Middle frontal gyrus (tissue), 1 donor: Measurements from ENCODE around the gene ETDB.
A peak's percentile ranks its signal among the peaks of the same experiment; 100 is the strongest.
"Not testable (repeated sequence)": the region's sequence is repeated elsewhere in the genome, so short reads cannot be mapped to it uniquely, and the experiment has no call there.

Source experiments
- DNase-seq: peaks from one replicate; pipeline ENCODE4 v3.0.0-alpha.2; 2015; ENCODE audit warnings: low spot score; ENCODE audit errors: extremely low spot score

The ETDB gene

GRCh38 chrX:135120056-135120576 is at the start of gene ETDB:
Gene ETDB, minus strand, starts transcription at chrX:135120526. Its CDS starts 1,265 bp downstream, at chrX:135119261.
- not testable (repeated sequence) for DNase-seq

GRCh38 chrX:135169534-135169933 is 49.2 kb upstream of the ETDB start:
- not testable (repeated sequence) for DNase-seq

GRCh38 chrX:135168486-135168885 is 48.2 kb upstream of the ETDB start:
- DNase-seq: no peak

GRCh38 chrX:135154688-135155087 is 34.4 kb upstream of the ETDB start:
- DNase-seq: not testable (repeated sequence)

GRCh38 chrX:135126145-135126544 is 5.8 kb upstream of the ETDB start:
- DNase-seq: not testable (repeated sequence)

- DNase-seq: not testable (repeated sequence)
Measured at GRCh38 chrX:135116064-135116463, 4.3 kb downstream of the ETDB start.

GRCh38 chrX:135114392-135114791 is 5.9 kb downstream of the ETDB start:
- DNase-seq: no peak

GRCh38 chrX:135112743-135113142 is 7.6 kb downstream of the ETDB start:
- no peak for DNase-seq

- no peak for DNase-seq
Measured at GRCh38 chrX:135112096-135112729, 8.1 kb downstream of the ETDB start.

- DNase-seq: no peak
Measured at GRCh38 chrX:135109554-135109953, 10.8 kb downstream of the ETDB start.

- DNase-seq: no peak
Measured at GRCh38 chrX:135099493-135099783, 20.9 kb downstream of the ETDB start.

- not testable (repeated sequence) for DNase-seq
Measured at GRCh38 chrX:135097196-135097744, 23.1 kb downstream of the ETDB start.

GRCh38 chrX:135095715-135096114 is 24.6 kb downstream of the ETDB start:
- no peak for DNase-seq

- DNase-seq: no peak
Measured at GRCh38 chrX:135094726-135095125, 25.6 kb downstream of the ETDB start.

GRCh38 chrX:135089126-135089525 is 31.2 kb downstream of the ETDB start:
- no peak for DNase-seq

GRCh38 chrX:135087867-135088266 is 32.5 kb downstream of the ETDB start:
- no peak for DNase-seq

- peak; percentile 8 for DNase-seq
Measured at GRCh38 chrX:135086197-135086854, 34.0 kb downstream of the ETDB start.

GRCh38 chrX:135081693-135082404 is 38.5 kb downstream of the ETDB start:
- DNase-seq: no peak
